SK-N-SH treated with all-trans-retinoic acid at 6 μM for 48 hours (cell line): ENCODE results near the gene CDC42SE1.

ENCODE experiments used
- ATAC-seq: fragments of 200-7000 bp; cut with Tn5 transposase; 3 replicates; pipeline ENCODE4 v1.9.1; 2020; ENCODE audit warnings: mild to moderate bottlenecking, moderate library complexity
- ARNTL ChIP-seq: fragments of 450-650 bp; formaldehyde crosslinking; IDR thresholded peaks from 2 replicates; pipeline ENCODE4 v1.5.0; 2020; ENCODE audit warnings: low read depth, mild to moderate bottlenecking, moderate library complexity, borderline replicate concordance
- BACH2 ChIP-seq: fragments of 250-450 bp; sonication (Bioruptor Pico); IDR thresholded peaks from 2 replicates; pipeline ENCODE4 v1.9.0; 2021; ENCODE audit warnings: mild to moderate bottlenecking, borderline replicate concordance
- GLIS3 ChIP-seq: fragments of 250-450 bp; sonication (Bioruptor Pico); IDR thresholded peaks from 2 replicates; pipeline ENCODE4 v1.5.0; 2020; ENCODE audit warnings: mild to moderate bottlenecking, moderate library complexity
- ISL1 ChIP-seq: fragments of 250-450 bp; sonication (Bioruptor Pico); IDR thresholded peaks from 2 replicates; pipeline ENCODE4 v2.1.2; 2022; ENCODE audit warnings: mild to moderate bottlenecking, moderate library complexity
- OSR1 ChIP-seq: fragments of 250-450 bp; sonication (Bioruptor Pico); IDR thresholded peaks from 2 replicates; pipeline ENCODE4 v1.8.0; 2022; ENCODE audit warnings: moderate library complexity, mild to moderate bottlenecking, inconsistent platforms
- PPARA ChIP-seq: fragments of 250-450 bp; sonication (Bioruptor Pico); IDR thresholded peaks from 2 replicates; pipeline ENCODE4 v1.5.0; 2020; ENCODE audit warnings: mild to moderate bottlenecking, borderline replicate concordance
- RARB ChIP-seq: fragments of 250-450 bp; sonication (Bioruptor Pico); IDR thresholded peaks from 2 replicates; pipeline ENCODE4 v1.8.0; 2021; ENCODE audit warnings: mild to moderate bottlenecking, moderate library complexity
- TCF4 ChIP-seq: fragments of 250-450 bp; sonication (Bioruptor Pico); IDR thresholded peaks from 2 replicates; pipeline ENCODE4 v1.8.0; 2021; ENCODE audit warnings: mild to moderate bottlenecking, moderate library complexity, borderline replicate concordance
- TOX ChIP-seq: fragments of 250-450 bp; sonication (Bioruptor Pico); IDR thresholded peaks from 2 replicates; pipeline ENCODE4 v1.8.0; 2021; ENCODE audit warnings: mild to moderate bottlenecking, moderate library complexity, borderline replicate concordance
- ZC3H10 ChIP-seq: fragments of 250-450 bp; sonication (Bioruptor Pico); IDR thresholded peaks from 2 replicates; pipeline ENCODE4 v1.5.1; 2021; ENCODE audit warnings: mild to moderate bottlenecking, moderate library complexity
- ZFP3 ChIP-seq: fragments of 250-450 bp; sonication (Bioruptor Pico); IDR thresholded peaks from 2 replicates; pipeline ENCODE4 v1.5.0; 2020; ENCODE audit warnings: mild to moderate bottlenecking, moderate library complexity
- ZFP30 ChIP-seq: fragments of 450-650 bp; formaldehyde crosslinking; IDR thresholded peaks from 2 replicates; pipeline ENCODE4 v1.5.0; 2022; ENCODE audit warnings: mild to moderate bottlenecking, moderate library complexity
- ZNF565 ChIP-seq: fragments of 450-650 bp; formaldehyde crosslinking; conservative IDR thresholded peaks from 2 replicates; pipeline ENCODE4 v1.5.0; 2020; ENCODE audit warnings: low read depth, mild to moderate bottlenecking, moderate library complexity
- ZNF70 ChIP-seq: fragments of 450-650 bp; formaldehyde crosslinking; IDR thresholded peaks from 2 replicates; pipeline ENCODE4 v1.5.0; 2020; ENCODE audit warnings: mild to moderate bottlenecking, moderate library complexity
- ZNF8 ChIP-seq: fragments of 450-650 bp; formaldehyde crosslinking; IDR thresholded peaks from 2 replicates; pipeline ENCODE4 v1.5.0; 2020; ENCODE audit warnings: mild to moderate bottlenecking, moderate library complexity
- TF ChIP-seq, protein P1 (sequence below): fragments of 250-450 bp; sonication (Bioruptor Pico); IDR thresholded peaks from 2 replicates; pipeline ENCODE4 v1.8.0; 2020; ENCODE audit warnings: mild to moderate bottlenecking, moderate library complexity, borderline replicate concordance
- TF ChIP-seq, protein P2 (sequence below): fragments of 250-450 bp; sonication (Bioruptor Pico); IDR thresholded peaks from 2 replicates; pipeline ENCODE4 v1.8.0; 2021; ENCODE audit warnings: low read depth, mild to moderate bottlenecking, moderate library complexity, borderline replicate concordance
- TF ChIP-seq, protein P3 (sequence below): fragments of 250-450 bp; sonication (Bioruptor Pico); IDR thresholded peaks from 2 replicates; pipeline ENCODE4 v1.5.1; 2021; ENCODE audit warnings: mild to moderate bottlenecking, moderate library complexity
- TF ChIP-seq, protein P4 (sequence below): fragments of 250-450 bp; sonication (Bioruptor Pico); IDR thresholded peaks from 2 replicates; pipeline ENCODE4 v1.5.0; 2020; ENCODE audit warnings: mild to moderate bottlenecking, moderate library complexity

The CDC42SE1 gene

DNA sequence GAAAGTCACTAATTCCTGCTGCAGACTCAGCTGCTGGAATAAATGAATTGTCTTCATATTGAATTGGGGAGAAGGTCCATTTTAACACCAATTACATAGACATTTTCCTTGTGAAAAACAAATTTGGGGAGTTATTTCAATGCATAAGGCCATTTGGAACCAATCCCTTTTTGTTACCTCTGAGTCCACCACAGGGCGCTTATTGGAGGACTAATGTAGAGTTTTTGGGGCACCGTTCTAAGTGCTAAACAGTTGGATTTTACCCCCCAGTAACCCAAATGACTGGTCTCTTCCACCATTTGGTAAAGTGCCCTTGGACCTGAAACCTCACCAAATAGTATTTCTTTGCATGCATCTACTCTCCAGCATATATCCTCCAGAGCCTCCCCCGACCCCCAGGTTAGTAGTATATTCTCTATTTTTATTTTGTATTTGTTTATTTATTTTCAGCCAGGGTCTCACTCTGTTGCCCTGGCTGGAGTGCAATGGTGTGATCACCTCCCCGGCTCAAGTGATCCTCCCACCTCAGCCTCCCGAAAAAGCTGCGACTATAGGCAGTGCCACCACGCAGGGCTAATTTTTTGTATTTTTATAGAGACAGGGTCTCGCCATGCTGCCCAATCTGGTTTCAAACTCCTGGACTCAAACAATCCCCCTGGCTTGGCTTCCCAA is 49.6 kb downstream of the CDC42SE1 start:
- no peak for TF ChIP-seq ZNF70 (CRISPR knock-in tag)
- TF ChIP-seq, protein P1, sequence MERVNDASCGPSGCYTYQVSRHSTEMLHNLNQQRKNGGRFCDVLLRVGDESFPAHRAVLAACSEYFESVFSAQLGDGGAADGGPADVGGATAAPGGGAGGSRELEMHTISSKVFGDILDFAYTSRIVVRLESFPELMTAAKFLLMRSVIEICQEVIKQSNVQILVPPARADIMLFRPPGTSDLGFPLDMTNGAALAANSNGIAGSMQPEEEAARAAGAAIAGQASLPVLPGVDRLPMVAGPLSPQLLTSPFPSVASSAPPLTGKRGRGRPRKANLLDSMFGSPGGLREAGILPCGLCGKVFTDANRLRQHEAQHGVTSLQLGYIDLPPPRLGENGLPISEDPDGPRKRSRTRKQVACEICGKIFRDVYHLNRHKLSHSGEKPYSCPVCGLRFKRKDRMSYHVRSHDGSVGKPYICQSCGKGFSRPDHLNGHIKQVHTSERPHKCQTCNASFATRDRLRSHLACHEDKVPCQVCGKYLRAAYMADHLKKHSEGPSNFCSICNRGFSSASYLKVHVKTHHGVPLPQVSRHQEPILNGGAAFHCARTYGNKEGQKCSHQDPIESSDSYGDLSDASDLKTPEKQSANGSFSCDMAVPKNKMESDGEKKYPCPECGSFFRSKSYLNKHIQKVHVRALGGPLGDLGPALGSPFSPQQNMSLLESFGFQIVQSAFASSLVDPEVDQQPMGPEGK = no peak
- no peak for TF ChIP-seq RARB
- TF ChIP-seq TCF4 (CRISPR knock-in tag) = no peak
- TF ChIP-seq GLIS3 (CRISPR knock-in tag) = no peak
- TF ChIP-seq, protein P2, sequence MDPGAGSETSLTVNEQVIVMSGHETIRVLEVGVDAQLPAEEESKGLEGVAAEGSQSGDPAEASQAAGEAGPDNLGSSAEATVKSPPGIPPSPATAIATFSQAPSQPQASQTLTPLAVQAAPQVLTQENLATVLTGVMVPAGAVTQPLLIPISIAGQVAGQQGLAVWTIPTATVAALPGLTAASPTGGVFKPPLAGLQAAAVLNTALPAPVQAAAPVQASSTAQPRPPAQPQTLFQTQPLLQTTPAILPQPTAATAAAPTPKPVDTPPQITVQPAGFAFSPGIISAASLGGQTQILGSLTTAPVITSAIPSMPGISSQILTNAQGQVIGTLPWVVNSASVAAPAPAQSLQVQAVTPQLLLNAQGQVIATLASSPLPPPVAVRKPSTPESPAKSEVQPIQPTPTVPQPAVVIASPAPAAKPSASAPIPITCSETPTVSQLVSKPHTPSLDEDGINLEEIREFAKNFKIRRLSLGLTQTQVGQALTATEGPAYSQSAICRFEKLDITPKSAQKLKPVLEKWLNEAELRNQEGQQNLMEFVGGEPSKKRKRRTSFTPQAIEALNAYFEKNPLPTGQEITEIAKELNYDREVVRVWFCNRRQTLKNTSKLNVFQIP (CRISPR knock-in tag) = no peak
- TF ChIP-seq ZNF565 (CRISPR knock-in tag) = no peak
- no peak for TF ChIP-seq BACH2
- TF ChIP-seq ARNTL (CRISPR knock-in tag) = no peak
- TF ChIP-seq, protein P3, sequence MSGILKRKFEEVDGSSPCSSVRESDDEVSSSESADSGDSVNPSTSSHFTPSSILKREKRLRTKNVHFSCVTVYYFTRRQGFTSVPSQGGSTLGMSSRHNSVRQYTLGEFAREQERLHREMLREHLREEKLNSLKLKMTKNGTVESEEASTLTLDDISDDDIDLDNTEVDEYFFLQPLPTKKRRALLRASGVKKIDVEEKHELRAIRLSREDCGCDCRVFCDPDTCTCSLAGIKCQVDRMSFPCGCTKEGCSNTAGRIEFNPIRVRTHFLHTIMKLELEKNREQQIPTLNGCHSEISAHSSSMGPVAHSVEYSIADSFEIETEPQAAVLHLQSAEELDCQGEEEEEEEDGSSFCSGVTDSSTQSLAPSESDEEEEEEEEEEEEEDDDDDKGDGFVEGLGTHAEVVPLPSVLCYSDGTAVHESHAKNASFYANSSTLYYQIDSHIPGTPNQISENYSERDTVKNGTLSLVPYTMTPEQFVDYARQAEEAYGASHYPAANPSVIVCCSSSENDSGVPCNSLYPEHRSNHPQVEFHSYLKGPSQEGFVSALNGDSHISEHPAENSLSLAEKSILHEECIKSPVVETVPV (CRISPR knock-in tag) = no peak
- TF ChIP-seq ZC3H10 (CRISPR knock-in tag) = no peak
- no peak for TF ChIP-seq OSR1 (CRISPR knock-in tag)
- ATAC-seq = no peak

DNA sequence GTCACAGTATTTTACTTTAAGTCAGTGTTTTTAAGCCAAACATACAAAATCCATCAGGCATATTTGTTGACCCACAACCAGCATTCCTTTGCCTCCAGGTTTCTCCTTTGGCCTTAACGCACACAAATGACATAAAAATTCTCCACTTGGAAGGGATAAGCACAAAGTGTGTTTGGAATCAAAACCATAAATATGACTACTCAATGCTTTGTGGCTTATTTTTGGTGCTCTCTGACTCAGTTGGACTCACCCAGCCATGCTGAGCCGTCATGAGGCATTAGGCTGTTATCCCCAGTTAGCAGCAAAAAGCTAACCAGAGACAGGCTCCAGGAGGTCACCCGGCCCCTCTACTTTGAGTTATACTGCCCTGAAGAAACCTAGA is 50.2 kb downstream of the CDC42SE1 start:
- TF ChIP-seq TOX (CRISPR knock-in tag) = no peak
- no peak for TF ChIP-seq ISL1
- ATAC-seq = no peak

DNA sequence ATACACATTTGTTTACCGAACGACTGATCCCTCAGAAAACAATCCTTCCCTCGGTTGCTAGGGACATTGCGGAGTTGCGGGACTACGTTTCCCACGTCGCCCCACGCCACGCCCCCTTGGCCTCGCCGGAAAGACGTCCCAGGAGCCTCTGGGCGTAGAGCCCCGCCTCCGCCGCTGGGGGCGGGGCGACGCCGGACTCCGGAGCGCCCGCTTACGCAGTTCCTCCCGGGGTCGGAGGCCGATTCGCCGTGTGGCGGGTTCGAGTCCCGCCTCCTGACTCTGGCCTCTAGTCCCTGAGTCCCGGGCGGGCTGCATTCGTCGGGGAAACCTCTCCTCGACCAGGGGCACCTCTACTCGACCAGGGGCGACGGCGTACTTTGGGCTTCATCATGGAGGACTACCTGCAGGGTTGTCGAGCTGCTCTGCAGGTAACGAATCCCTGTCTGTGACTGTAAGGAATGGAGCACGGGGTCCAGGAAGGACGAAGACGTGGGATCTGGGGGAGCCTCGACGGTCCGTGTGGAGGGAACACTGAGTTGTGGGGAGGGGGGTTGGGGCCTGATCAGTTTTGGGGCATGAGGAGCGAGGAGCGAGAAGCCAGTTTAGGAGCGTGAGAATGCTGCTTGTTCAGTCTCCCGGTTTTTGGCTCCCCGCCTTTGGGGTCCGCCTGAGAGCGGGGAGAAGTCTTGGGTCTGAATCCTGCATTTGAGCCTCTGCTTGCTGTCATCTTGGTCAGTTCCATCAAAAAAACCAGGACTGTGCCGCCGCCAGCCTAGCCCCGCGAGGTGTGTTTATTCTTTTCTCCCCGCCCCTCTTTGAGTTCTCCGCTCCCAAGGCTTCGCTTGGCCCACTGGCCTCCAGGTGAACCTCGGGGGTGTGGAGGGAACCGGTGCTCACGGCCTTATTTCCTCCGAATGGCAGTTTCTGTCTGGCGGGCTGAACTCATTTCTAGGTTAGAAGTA is 50.9 kb downstream of the CDC42SE1 start, which contains the start of gene PRUNE1:
Gene PRUNE1, plus strand, starts transcription at position 206 of the 962 bp plus-strand sequence. Its CDS starts 184 bp downstream, at position 390.
- ATAC-seq = peak; percentile 80
- TF ChIP-seq OSR1 (CRISPR knock-in tag) (peak; percentile 45; the same call in 1 of the 2 replicates), ZNF8 (CRISPR knock-in tag) (no peak)
- TF ChIP-seq, all 23 proteins: peak for 1

DNA sequence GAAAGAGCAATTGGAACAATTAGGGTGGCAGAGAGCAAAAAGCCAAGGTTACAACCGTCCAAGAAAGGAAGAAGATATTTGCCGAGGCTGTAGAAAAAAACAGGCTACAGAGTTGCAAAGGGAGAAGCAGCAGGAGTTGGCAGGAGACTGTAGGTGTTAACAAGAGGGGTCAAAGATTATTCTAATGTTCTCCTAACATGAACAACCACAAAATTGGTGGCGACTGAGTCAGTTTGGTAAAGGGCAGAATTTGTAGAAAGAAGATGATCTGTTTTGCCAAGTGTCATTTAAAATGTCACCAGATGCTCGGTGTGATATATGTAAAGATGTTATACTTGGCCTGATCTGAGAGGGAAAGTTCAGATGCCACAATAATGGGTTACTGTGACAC is 51.6 kb downstream of the CDC42SE1 start:
- no peak for TF ChIP-seq TCF4 (CRISPR knock-in tag)
- TF ChIP-seq TOX (CRISPR knock-in tag) = no peak
- TF ChIP-seq ZC3H10 (CRISPR knock-in tag) = no peak
- TF ChIP-seq ARNTL (CRISPR knock-in tag) = no peak
- TF ChIP-seq BACH2 = no peak
- TF ChIP-seq, protein P4, sequence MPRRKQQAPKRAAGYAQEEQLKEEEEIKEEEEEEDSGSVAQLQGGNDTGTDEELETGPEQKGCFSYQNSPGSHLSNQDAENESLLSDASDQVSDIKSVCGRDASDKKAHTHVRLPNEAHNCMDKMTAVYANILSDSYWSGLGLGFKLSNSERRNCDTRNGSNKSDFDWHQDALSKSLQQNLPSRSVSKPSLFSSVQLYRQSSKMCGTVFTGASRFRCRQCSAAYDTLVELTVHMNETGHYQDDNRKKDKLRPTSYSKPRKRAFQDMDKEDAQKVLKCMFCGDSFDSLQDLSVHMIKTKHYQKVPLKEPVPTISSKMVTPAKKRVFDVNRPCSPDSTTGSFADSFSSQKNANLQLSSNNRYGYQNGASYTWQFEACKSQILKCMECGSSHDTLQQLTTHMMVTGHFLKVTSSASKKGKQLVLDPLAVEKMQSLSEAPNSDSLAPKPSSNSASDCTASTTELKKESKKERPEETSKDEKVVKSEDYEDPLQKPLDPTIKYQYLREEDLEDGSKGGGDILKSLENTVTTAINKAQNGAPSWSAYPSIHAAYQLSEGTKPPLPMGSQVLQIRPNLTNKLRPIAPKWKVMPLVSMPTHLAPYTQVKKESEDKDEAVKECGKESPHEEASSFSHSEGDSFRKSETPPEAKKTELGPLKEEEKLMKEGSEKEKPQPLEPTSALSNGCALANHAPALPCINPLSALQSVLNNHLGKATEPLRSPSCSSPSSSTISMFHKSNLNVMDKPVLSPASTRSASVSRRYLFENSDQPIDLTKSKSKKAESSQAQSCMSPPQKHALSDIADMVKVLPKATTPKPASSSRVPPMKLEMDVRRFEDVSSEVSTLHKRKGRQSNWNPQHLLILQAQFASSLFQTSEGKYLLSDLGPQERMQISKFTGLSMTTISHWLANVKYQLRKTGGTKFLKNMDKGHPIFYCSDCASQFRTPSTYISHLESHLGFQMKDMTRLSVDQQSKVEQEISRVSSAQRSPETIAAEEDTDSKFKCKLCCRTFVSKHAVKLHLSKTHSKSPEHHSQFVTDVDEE (CRISPR knock-in tag) = no peak
- TF ChIP-seq ZFP3 = no peak
- TF ChIP-seq PPARA (CRISPR knock-in tag) = no peak
- TF ChIP-seq ZFP30 (CRISPR knock-in tag) = no peak
- TF ChIP-seq ZNF565 (CRISPR knock-in tag) = no peak
- ATAC-seq = no peak
